Fibroblast of villous mesenchyme (primary cell): ENCODE data around the gene TMOD1. TPM values are rescaled to one million over a fixed set of nuclear protein-coding genes. Genes with fewer than 3 reads are reported as not detected.

Experiments used
- DNase-seq: peaks from one replicate; pipeline ENCODE4 v3.0.0-alpha.2; 2010; ENCODE audit warnings: low read depth
- H3K4me3 ChIP-seq: 2 replicates; pipeline ENCODE4 v1.5.1; 2011; ENCODE audit warnings: low read depth, mild to moderate bottlenecking, low read length
- total RNA-seq: library from RNA; depleted of rRNA; stranded (reverse); fragments of >200 nt; gene quantifications from 2 replicates; pipeline ENCODE4 v1.2.3, GENCODE V29; 2012
- TF ChIP-seq, protein P1 (sequence below): IDR thresholded peaks from 2 replicates; pipeline ENCODE4 v1.5.1; 2012; ENCODE audit warnings: low read depth, mild to moderate bottlenecking, low read length; ENCODE audit not compliant: insufficient read depth

TMOD1 gene
- total RNA-seq, 1 donor = 0.43 TPM

GRCh38 chr9:97547098-97547829 lies 45.8 kb downstream of the TMOD1 start:
- TF ChIP-seq, protein P1, sequence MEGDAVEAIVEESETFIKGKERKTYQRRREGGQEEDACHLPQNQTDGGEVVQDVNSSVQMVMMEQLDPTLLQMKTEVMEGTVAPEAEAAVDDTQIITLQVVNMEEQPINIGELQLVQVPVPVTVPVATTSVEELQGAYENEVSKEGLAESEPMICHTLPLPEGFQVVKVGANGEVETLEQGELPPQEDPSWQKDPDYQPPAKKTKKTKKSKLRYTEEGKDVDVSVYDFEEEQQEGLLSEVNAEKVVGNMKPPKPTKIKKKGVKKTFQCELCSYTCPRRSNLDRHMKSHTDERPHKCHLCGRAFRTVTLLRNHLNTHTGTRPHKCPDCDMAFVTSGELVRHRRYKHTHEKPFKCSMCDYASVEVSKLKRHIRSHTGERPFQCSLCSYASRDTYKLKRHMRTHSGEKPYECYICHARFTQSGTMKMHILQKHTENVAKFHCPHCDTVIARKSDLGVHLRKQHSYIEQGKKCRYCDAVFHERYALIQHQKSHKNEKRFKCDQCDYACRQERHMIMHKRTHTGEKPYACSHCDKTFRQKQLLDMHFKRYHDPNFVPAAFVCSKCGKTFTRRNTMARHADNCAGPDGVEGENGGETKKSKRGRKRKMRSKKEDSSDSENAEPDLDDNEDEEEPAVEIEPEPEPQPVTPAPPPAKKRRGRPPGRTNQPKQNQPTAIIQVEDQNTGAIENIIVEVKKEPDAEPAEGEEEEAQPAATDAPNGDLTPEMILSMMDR = no peak
- no peak for DNase-seq
- no peak overlapping the region for H3K4me3 ChIP-seq

GRCh38 chr9:97548379-97548778 lies 46.9 kb downstream of the TMOD1 start:
- DNase-seq = no peak
- no peak overlapping the region for H3K4me3 ChIP-seq
- TF ChIP-seq, protein P1 = no peak

- H3K4me3 ChIP-seq = no peak overlapping the region
- peak; percentile 21 for DNase-seq
- TF ChIP-seq, protein P1 = no peak
Measured at GRCh38 chr9:97548819-97549540, 47.5 kb downstream of the TMOD1 start.

DNA sequence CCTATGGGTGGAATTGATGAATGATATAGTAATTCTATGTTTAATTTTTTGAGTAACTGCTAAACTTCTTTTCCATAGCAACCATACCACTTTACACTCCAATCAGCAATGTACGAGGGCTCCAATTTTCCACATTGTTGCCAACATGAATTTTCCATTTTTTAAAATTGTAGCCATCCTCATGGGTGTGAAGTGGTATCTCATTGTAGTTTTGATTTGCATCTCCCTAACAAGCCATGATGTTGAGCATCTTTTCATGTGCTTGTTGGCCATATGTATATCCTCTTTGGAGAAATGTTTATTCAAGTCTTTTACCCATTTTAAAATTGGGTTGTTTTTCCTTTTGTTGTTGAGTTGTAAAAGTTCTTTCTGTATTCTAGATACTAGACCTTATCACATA lies 48.9 kb downstream of the TMOD1 start:
- DNase-seq = no peak
- H3K4me3 ChIP-seq = no peak overlapping the region
- TF ChIP-seq, protein P1 = no peak

DNA sequence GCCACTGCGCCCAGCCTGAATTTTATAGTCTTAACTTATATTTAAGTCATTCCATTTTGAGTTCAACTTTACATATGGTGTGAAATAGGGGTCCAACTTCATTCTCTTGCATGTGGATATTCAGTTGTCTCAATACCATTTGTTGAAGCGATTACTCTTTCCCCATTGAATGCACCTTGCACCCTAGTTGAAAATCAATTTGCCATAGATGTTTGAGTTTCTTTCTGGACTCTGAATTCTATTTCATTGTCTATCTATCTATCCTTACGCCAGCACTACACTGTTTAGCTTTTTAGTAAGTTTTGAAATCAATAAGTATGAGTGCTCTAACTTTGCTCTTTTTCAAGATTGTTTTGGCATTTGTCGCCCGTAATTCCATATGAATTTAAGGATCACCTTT lies 49.8 kb downstream of the TMOD1 start:
- TF ChIP-seq, protein P1 = no peak
- H3K4me3 ChIP-seq = no peak overlapping the region
- DNase-seq = no peak

DNA sequence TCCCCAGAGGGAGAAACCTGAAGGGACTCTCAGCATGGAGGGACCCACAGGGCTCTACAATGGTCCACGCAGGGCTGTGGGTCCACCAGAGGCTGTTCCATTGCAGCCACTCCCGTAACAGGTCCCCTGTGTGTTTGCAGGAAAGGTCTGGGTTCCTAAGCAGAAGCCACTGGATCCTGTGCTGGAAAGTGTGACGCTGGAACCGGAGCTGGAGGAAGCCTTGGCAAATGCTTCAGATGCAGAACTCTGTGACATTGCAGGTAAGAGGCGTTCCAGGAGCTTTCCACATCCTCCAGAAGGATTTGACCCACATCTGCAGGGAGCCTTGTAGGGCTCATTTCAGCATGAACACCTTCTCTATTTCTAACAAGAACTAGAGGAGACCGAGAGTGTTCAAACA lies 51.7 kb downstream of the TMOD1 start:
- no peak overlapping the region for H3K4me3 ChIP-seq
- DNase-seq = no peak
- TF ChIP-seq, protein P1 = no peak
